ENCODE data around the gene KCNQ2. TPM values are rescaled to one million over a fixed set of nuclear protein-coding genes. Genes with fewer than 3 reads are reported as not detected.

The KCNQ2 gene
- total RNA-seq, 1 experiment from 2014 or later = not detected

- no peak for DNase-seq (ENCODE audit: low read depth)
These were observed 114.2 kb downstream of the KCNQ2 start for GRCh38 chr20:63357921-63358905.

- DNase-seq (ENCODE audit: low read depth) = no peak
These were observed 115.2 kb downstream of the KCNQ2 start for GRCh38 chr20:63356931-63357879.

GRCh38 chr20:63356511-63356910 lies 115.9 kb downstream of the KCNQ2 start:
- DNase-seq (ENCODE audit: low read depth) = no peak

GRCh38 chr20:63355781-63356295 lies 116.6 kb downstream of the KCNQ2 start:
- no peak for DNase-seq (ENCODE audit: low read depth)

- no peak for DNase-seq (ENCODE audit: low read depth)
These were observed 117.7 kb downstream of the KCNQ2 start for GRCh38 chr20:63354636-63355350.

- DNase-seq (ENCODE audit: low read depth) = no peak
These were observed 119.6 kb downstream of the KCNQ2 start for GRCh38 chr20:63352811-63353221.

GRCh38 chr20:63351811-63352591 lies 120.5 kb downstream of the KCNQ2 start:
- DNase-seq (ENCODE audit: low read depth) = no peak

GRCh38 chr20:63351326-63351700 lies 121.1 kb downstream of the KCNQ2 start:
- DNase-seq (ENCODE audit: low read depth) = no peak

- DNase-seq (ENCODE audit: low read depth) = no peak
These were observed 121.7 kb downstream of the KCNQ2 start for GRCh38 chr20:63350597-63351325.

Other genes starting within 250 kb of the KCNQ2 start
- not detected in 2 replicates for gene BIRC7, start 236.8 kb downstream of the KCNQ2 start, total RNA-seq (2014; rRNA removed; shearing (Covaris generic))
- gene NKAIN4, start 218.2 kb downstream of the KCNQ2 start, total RNA-seq (2014; rRNA removed; shearing (Covaris generic)) = not detected in 2 replicates
- gene ARFGAP1, start 199.8 kb downstream of the KCNQ2 start, total RNA-seq (2014; rRNA removed; shearing (Covaris generic)) = 35.3 and 78.1 TPM in 2 replicates
- not detected in 2 replicates for gene COL20A1, start 179.5 kb downstream of the KCNQ2 start, total RNA-seq (2014; rRNA removed; shearing (Covaris generic))
- gene CHRNA4, start 111.3 kb downstream of the KCNQ2 start, total RNA-seq (2014; rRNA removed; shearing (Covaris generic)) = not detected in 2 replicates
- gene EEF1A2, start 26.4 kb upstream of the KCNQ2 start, total RNA-seq (2014; rRNA removed; shearing (Covaris generic)) = 154 and 260 TPM in 2 replicates
- gene PPDPF, start 48.1 kb upstream of the KCNQ2 start, total RNA-seq (2014; rRNA removed; shearing (Covaris generic)) = 263 and 328 TPM in 2 replicates
- gene PTK6, start 64.7 kb upstream of the KCNQ2 start, total RNA-seq (2014; rRNA removed; shearing (Covaris generic)) = not detected in 2 replicates
- gene SRMS, start 75.1 kb upstream of the KCNQ2 start, total RNA-seq (2014; rRNA removed; shearing (Covaris generic)) = not detected in 2 replicates
- gene FNDC11, start 81.5 kb upstream of the KCNQ2 start, total RNA-seq (2014; rRNA removed; shearing (Covaris generic)) = not detected in 2 replicates
- gene HELZ2, start 101.6 kb upstream of the KCNQ2 start, total RNA-seq (2014; rRNA removed; shearing (Covaris generic)) = 88.7 and 205 TPM in 2 replicates
- 9.6 and 19.6 TPM in 2 replicates for gene GMEB2, start 154.4 kb upstream of the KCNQ2 start, total RNA-seq (2014; rRNA removed; shearing (Covaris generic))
- 0.89 and 2.6 TPM in 2 replicates for gene STMN3, start 180.8 kb upstream of the KCNQ2 start, total RNA-seq (2014; rRNA removed; shearing (Covaris generic))
- gene RTEL1, start 185.7 kb upstream of the KCNQ2 start, total RNA-seq (2014; rRNA removed; shearing (Covaris generic)) = 4.0 and 9.9 TPM in 2 replicates
- gene TNFRSF6B, start 224.0 kb upstream of the KCNQ2 start, total RNA-seq (2014; rRNA removed; shearing (Covaris generic)) = 1.9 TPM in 1 of 2 replicates, not detected in the other
- 29.1 and 56.3 TPM in 2 replicates for gene ARFRP1, start 235.3 kb upstream of the KCNQ2 start, total RNA-seq (2014; rRNA removed; shearing (Covaris generic))
- 24.2 and 25.7 TPM in 2 replicates for gene ZGPAT, start 235.4 kb upstream of the KCNQ2 start, total RNA-seq (2014; rRNA removed; shearing (Covaris generic))

Data from M059J (cell line).